Karpas-422 (cell line): ENCODE data around the gene CRY1. TPM values are rescaled to one million over a fixed set of nuclear protein-coding genes. Genes with fewer than 3 reads are reported as not detected.
"Not testable (repeated sequence)": the region's sequence is repeated elsewhere in the genome, so short reads cannot be mapped to it uniquely, and the experiment has no call there.

Experiments
- DNase-seq: peaks from one replicate; pipeline ENCODE4 v3.0.0-alpha.2; 2015
- H2AFZ ChIP-seq: fragments of 200-600 bp; sonication (generic); 2 replicates; pipeline ENCODE4 v1.6.1; 2014; ENCODE audit warnings: antibody characterized with exemption, low read length, mixed read lengths
- H3K27ac ChIP-seq: fragments of 200-600 bp; sonication (generic); 2 replicates; pipeline ENCODE4 v1.5.1; 2014; ENCODE audit warnings: mild to moderate bottlenecking, low read length, moderate library complexity
- H3K27me3 ChIP-seq: fragments of 200-600 bp; sonication (generic); 2 replicates; pipeline ENCODE4 v1.6.1; 2014; ENCODE audit warnings: low read length, mixed read lengths
- H3K36me3 ChIP-seq: fragments of 200-600 bp; sonication (generic); 2 replicates; pipeline ENCODE4 v1.6.1; 2014; ENCODE audit warnings: low read length, mixed read lengths; ENCODE audit not compliant: insufficient read depth
- H3K4me1 ChIP-seq: fragments of 200-600 bp; sonication (generic); 2 replicates; pipeline ENCODE4 v1.6.1; 2014; ENCODE audit warnings: mild to moderate bottlenecking, low read length, mixed read lengths
- H3K4me2 ChIP-seq: fragments of 200-600 bp; sonication (generic); 2 replicates; pipeline ENCODE4 v1.6.1; 2014; ENCODE audit warnings: low read length, low read depth, mild to moderate bottlenecking; ENCODE audit not compliant: poor library complexity, severe bottlenecking
- H3K4me3 ChIP-seq: fragments of 200-600 bp; sonication (generic); 2 replicates; pipeline ENCODE4 v1.5.1; 2014; ENCODE audit warnings: mild to moderate bottlenecking, antibody characterized with exemption, low read length, mixed read lengths
- H3K79me2 ChIP-seq: fragments of 200-600 bp; sonication (generic); 2 replicates; pipeline ENCODE4 v1.6.1; 2014; ENCODE audit warnings: mild to moderate bottlenecking, low read length, mixed read lengths
- H3K9ac ChIP-seq: fragments of 200-600 bp; sonication (generic); 2 replicates; pipeline ENCODE4 v1.6.0; 2014; ENCODE audit warnings: low read length
- H3K9me2 ChIP-seq: fragments of 200-600 bp; sonication (generic), shearing (Covaris generic); replicated peaks from 2 replicates; pipeline ENCODE4 v1.6.0; 2014; ENCODE audit warnings: mild to moderate bottlenecking, low read length, moderate library complexity; ENCODE audit not compliant: insufficient read depth
- H3K9me3 ChIP-seq: fragments of 300-700, 200-600 bp; sonication (generic); 2 replicates; pipeline ENCODE4 v1.6.1; 2014; ENCODE audit warnings: low read length, mixed read lengths
- H4K20me1 ChIP-seq: fragments of 200-600 bp; sonication (generic); 2 replicates; pipeline ENCODE4 v1.6.1; 2014; ENCODE audit warnings: mild to moderate bottlenecking, antibody characterized with exemption, low read length, low read depth; ENCODE audit not compliant: insufficient read depth
- total RNA-seq: library from RNA; depleted of rRNA; stranded (reverse); fragments of >200 nt; shearing (Covaris generic); gene quantifications from 2 replicates; pipeline ENCODE4 v1.2.3, GENCODE V29; 2014; ENCODE audit warnings: low replicate concordance

CRY1 gene
- total RNA-seq, 1 experiment from 2014 or later = not detected

DNA sequence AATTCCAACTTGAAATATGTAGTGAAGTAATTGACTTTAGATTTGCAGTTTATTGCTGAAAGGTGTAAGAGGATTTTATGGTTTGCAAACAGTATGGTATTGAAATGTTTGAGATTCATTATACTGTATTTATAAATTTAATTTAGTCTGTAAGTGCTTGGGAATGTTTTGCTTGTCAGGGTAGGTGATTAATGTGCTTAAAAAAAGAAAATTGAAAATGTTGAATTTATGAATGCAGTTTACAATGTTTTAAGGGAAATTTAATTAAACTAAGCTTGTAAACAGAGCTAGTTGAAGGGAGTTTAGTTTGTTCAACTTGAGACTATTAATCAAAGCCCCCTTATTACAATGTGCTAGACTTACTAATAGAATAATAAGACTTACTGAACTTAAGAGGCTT lies 18.0 kb upstream of the CRY1 start:
- Histone ChIP-seq H3K4me3 (no peak overlapping the region), H3K4me2 (no peak overlapping the region), H3K79me2 (no peaks in the 10 kb centered on the region), H3K9me2 (no peaks in the 10 kb centered on the region), H3K9me3 (no peaks in the 10 kb centered on the region), H2AFZ (no peak overlapping the region), H3K4me1 (peaks cover 11% of the 10 kb centered on the region), H3K27me3 (no peaks in the 10 kb centered on the region), H3K9ac (no peak overlapping the region), H3K27ac (no peak overlapping the region), H4K20me1 (no peaks in the 10 kb centered on the region), H3K36me3 (no peaks in the 10 kb centered on the region)
- no peak for DNase-seq

DNA sequence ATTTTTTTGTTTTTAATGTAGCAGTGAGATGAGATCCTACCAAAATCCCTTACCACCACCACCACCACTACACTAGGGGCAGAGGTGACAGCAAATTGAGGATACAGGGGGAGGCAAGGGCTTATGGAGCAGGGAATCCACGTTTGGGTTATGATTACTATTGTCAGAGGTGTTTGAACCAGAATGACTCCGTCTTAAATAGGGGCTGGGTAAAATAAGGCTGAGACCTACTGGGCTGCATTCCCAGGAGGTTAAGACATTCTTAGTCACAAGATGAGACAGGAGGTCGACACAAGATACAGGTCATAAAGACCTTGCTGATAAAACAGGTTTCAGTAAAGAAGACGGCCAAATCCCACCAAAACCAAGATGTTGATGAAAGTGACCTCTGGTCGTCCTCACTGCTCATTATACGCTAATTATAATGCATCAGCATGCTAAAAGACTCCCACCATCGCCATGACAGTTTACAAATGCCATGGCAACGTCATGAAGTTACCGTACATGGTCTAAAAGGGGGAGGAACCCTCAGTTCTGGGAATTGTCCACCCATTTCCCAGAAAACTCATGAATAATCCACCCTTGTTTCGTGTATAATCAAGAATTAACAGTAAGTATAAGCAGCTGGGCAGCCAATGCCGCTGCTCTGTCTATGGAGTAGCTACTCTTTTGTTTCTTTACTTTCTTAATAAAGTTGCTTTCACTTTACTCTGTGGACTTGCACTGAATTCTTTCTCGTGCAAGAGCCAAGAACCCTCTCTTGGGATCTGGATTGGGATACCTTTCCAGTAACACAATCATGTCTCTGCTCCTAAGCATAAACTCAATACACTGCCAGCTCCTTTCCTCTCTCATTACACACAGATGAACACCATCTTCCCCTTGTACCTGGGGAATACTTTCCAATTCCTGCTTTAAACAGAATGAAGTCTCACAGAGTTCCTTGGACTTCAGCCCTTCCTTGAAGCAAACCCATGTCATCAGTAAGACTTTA lies 16.7 kb upstream of the CRY1 start:
- no peak overlapping the region for H3K4me2 ChIP-seq
- no peaks in the 10 kb centered on the region for H3K36me3 ChIP-seq
- H3K4me1 ChIP-seq = peaks cover 2% of the 10 kb centered on the region
- H2AFZ ChIP-seq = no peak overlapping the region
- no peaks in the 10 kb centered on the region for H3K9me3 ChIP-seq
- H3K9ac ChIP-seq = no peak overlapping the region
- H3K9me2 ChIP-seq = no peaks in the 10 kb centered on the region
- no peaks in the 10 kb centered on the region for H3K79me2 ChIP-seq
- H3K27me3 ChIP-seq = no peaks in the 10 kb centered on the region
- no peak for DNase-seq
- no peaks in the 10 kb centered on the region for H4K20me1 ChIP-seq
- H3K4me3 ChIP-seq = no peak overlapping the region
- no peak overlapping the region for H3K27ac ChIP-seq

DNA sequence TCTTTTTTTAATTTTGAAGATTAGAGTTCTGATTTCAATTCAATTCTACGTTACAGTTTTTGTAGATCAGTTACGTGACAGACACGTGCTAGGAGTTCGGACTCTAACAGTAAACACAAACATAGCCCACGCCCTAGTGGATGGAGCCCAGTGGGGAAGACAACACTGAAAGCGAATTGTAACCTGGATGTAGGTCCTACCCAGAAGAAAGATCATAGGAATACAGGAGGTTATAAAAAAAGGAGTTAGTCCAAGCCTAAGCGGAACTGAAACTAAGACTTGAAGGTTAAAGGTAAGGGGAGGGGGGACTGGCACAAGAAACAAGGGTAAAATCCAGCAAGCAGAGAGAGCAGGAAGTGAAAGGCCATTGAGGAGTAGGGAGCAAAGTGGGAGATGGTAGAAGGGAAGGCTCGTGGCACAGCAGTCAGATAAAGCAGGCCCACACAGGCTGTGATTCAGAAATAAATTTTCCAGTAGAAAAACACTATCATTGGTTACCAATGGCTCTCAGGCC lies 15.7 kb upstream of the CRY1 start:
- Histone ChIP-seq H3K36me3 (no peaks in the 10 kb centered on the region), H3K4me3 (no peak overlapping the region), H3K9me3 (no peaks in the 10 kb centered on the region), H3K9ac (no peak overlapping the region), H3K9me2 (no peaks in the 10 kb centered on the region), H3K79me2 (no peaks in the 10 kb centered on the region), H4K20me1 (no peaks in the 10 kb centered on the region), H3K4me1 (no peaks in the 10 kb centered on the region), H3K27ac (no peak overlapping the region), H2AFZ (no peak overlapping the region), H3K27me3 (no peaks in the 10 kb centered on the region), H3K4me2 (no peak overlapping the region)
- DNase-seq = peak; percentile 41

DNA sequence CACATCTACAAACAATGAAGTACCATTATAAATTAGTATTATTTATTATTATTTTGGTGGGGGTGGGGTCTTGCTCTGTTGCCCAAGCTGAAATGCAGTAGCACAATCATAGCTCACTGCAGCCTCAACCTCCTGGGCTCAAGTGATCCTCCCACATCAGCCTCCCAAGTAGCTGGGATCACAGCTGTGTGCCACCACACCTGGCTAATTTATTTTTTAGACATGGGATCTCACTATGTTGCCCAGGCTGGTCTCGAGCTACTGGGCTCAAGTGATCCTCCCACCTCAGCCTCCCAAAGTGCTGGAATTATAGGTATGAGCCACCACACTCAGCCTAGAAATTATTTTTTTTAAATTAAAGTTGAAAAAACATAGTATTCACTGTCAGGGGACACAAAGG lies 15.0 kb upstream of the CRY1 start:
- not testable (repeated sequence) for H3K9ac ChIP-seq, H3K36me3 ChIP-seq, H3K9me3 ChIP-seq, H3K4me2 ChIP-seq, H3K27ac ChIP-seq, H3K4me3 ChIP-seq, H3K4me1 ChIP-seq, H3K9me2 ChIP-seq, H3K79me2 ChIP-seq, H2AFZ ChIP-seq, DNase-seq, H3K27me3 ChIP-seq, H4K20me1 ChIP-seq

DNA sequence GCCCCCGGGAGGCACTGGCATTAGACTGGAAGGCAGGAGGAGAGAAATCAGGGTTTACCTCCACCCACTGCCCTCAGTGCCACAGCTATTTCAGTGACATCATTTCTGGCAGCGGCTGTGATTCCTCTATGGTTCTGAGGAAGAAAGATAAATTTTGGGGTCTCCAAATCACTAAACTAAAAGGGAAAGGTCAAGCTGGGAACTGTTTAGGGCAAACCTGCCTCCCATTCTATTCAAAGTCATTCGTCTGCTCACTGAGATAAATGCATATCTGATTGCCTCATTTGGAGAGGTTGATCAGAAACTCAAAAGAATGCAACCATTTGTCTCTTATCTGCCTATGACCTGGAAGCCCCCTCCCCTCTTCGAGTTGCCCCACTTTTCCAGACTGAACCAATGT lies 14.0 kb upstream of the CRY1 start:
- Histone ChIP-seq H3K9me2 (no peaks in the 10 kb centered on the region), H4K20me1 (no peaks in the 10 kb centered on the region), H3K9me3 (no peaks in the 10 kb centered on the region), H3K27me3 (no peaks in the 10 kb centered on the region), H3K4me1 (no peaks in the 10 kb centered on the region), H2AFZ (no peak overlapping the region), H3K27ac (no peak overlapping the region), H3K4me3 (no peak overlapping the region), H3K4me2 (no peak overlapping the region), H3K36me3 (no peaks in the 10 kb centered on the region), H3K79me2 (no peaks in the 10 kb centered on the region), H3K9ac (no peak overlapping the region)
- DNase-seq = no peak

DNA sequence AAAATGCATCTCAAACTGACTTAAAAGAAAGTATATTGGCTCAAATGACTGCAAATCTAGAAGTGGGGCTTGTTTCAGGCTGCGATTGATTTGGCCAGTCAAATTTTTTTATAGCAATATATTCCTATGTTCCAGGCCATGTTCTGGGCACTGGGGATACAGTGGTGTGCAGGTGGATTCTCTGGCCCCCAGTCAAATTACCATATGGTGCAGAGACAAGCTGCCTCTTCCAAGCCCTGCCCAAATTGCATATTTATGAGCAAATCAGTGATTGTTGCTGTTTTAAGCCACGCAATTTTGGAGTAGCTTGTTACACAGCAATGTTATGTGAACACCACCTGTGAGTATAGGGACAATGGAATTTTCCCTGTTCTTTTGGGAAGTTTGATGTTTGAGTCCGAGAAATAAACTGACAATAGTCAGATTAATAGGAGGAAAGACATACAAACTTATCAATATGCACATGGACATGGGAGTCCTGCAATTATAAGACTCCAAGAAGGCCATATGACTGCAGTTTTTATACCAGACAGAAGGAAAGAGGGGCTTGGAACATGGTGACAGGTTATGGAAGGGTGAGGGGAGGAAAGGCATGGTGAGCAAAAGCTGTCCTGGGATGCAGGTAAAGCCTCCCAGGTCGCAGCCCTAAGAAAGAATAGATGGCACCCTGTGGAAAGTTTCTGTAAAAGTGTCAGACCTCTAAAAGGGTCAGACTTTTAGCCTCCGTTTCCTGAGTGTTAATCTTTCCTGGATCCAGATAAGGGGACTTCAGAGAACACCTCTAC lies 13.1 kb upstream of the CRY1 start:
- Histone ChIP-seq H3K27ac (no peak overlapping the region), H3K79me2 (no peaks in the 10 kb centered on the region), H3K4me1 (no peaks in the 10 kb centered on the region), H3K9ac (no peak overlapping the region), H3K36me3 (no peaks in the 10 kb centered on the region), H3K4me2 (no peak overlapping the region), H3K27me3 (no peaks in the 10 kb centered on the region), H3K4me3 (no peak overlapping the region), H4K20me1 (no peaks in the 10 kb centered on the region), H3K9me2 (no peaks in the 10 kb centered on the region), H3K9me3 (no peaks in the 10 kb centered on the region), H2AFZ (no peak overlapping the region)
- DNase-seq = no peak

DNA sequence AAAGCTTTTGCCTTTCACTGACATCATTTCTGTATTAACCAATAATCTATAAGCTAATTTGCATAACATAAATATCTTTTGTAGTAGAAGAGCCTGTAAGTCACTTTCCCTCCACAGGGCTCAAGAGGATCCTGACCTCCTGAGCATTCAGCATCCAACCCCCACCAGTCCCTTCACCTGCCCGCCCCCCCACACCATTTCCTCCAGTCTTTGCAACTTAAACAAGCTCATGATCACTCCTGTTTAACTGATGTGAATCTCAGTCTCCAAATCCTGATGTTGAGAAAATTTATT lies 12.0 kb upstream of the CRY1 start:
- H2AFZ ChIP-seq = no peak overlapping the region
- no peaks in the 10 kb centered on the region for H3K27me3 ChIP-seq

DNA sequence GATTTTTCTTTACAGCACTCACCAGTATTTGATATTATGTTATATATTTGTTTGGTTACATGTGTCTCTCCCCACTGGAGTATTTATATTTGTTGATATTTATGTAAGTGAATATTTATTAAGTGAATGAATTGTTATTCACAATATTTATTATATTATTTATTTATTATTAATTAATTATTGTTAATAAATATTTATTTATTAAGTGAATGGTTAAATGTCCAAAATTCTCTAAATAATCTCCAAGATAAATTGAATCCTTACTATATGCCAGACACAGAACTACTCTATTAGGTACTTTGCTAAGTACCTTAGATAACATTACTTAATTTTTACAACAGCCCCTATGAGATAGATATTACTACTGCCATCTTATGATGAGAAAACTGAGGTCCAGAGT lies 10.2 kb upstream of the CRY1 start:
- Histone ChIP-seq H3K27ac (no peak overlapping the region), H3K4me1 (no peaks in the 10 kb centered on the region), H3K9me2 (no peaks in the 10 kb centered on the region), H3K36me3 (no peaks in the 10 kb centered on the region), H3K9me3 (no peaks in the 10 kb centered on the region), H3K79me2 (no peaks in the 10 kb centered on the region), H3K4me2 (no peak overlapping the region), H4K20me1 (no peaks in the 10 kb centered on the region), H2AFZ (no peak overlapping the region), H3K27me3 (no peaks in the 10 kb centered on the region), H3K4me3 (no peak overlapping the region), H3K9ac (no peak overlapping the region)
- no peak for DNase-seq

More for the DNA sequence above, 12.0 kb upstream of the CRY1 start:
- no peaks in the 10 kb centered on the region for H3K4me1 ChIP-seq
- H3K4me3 ChIP-seq = no peak overlapping the region
- H3K9ac ChIP-seq = no peak overlapping the region
- no peaks in the 10 kb centered on the region for H3K9me2 ChIP-seq
- H3K27ac ChIP-seq = no peak overlapping the region
- H3K36me3 ChIP-seq = no peaks in the 10 kb centered on the region
- no peak for DNase-seq
- H3K79me2 ChIP-seq = no peaks in the 10 kb centered on the region
- no peaks in the 10 kb centered on the region for H3K9me3 ChIP-seq
- H4K20me1 ChIP-seq = no peaks in the 10 kb centered on the region
- no peak overlapping the region for H3K4me2 ChIP-seq
